ENCODE measurements around the gene TUBB. TPM values are rescaled to one million over a fixed set of nuclear protein-coding genes. Genes with fewer than 3 reads are reported as not detected.

TUBB gene
- total RNA-seq, 1 experiment from 2014 or later, result 1,719 TPM

GRCh38 chr6:30684386-30685156 is 35.6 kb upstream of the TUBB start:
- Histone ChIP-seq H2AFZ (ENCODE audit: low read length) (no peak overlapping the region), H3K79me2 (ENCODE audit: insufficient read depth, low read length) (peaks cover 2% of the 10 kb centered on the region; the same call in 1 of the 2 replicates), H3K56ac (ENCODE audit: insufficient read length, low read depth, low read length) (no peak overlapping the region), H3K4me1 (ENCODE audit: insufficient read depth, low read length) (peaks cover 14% of the 10 kb centered on the region; the same call in 1 of the 2 replicates), H4K5ac (ENCODE audit: insufficient read length, low read depth, low read length) (no peak overlapping the region), H4K91ac (ENCODE audit: insufficient read length, low read depth, low read length) (no peak overlapping the region), H3K27ac (ENCODE audit: insufficient read length, low read depth, low read length) (no peak overlapping the region), H3T11ph (ENCODE audit: low read length) (no peak overlapping the region), H2BK12ac (ENCODE audit: insufficient read length, low read depth, low read length) (no peak overlapping the region), H3K14ac (ENCODE audit: insufficient read depth, low read length) (no peak overlapping the region; the same call in 1 of the 2 replicates), H3K23me2 (ENCODE audit: insufficient read length, low read depth, low read length, poor library complexity, severe bottlenecking) (peaks cover 22% of the 10 kb centered on the region), H2AK5ac (ENCODE audit: insufficient read length, low read length) (no peak overlapping the region), H3K4ac (ENCODE audit: low read depth, low read length) (no peak overlapping the region), H3K4me2 (ENCODE audit: insufficient read depth, insufficient read length, low read length) (peak overlapping the region; percentile 40), H4K8ac (replicated peaks; ENCODE audit: insufficient read length, low read depth, low read length) (no peak overlapping the region), H2BK120ac (ENCODE audit: low read depth, low read length, poor library complexity, severe bottlenecking) (no peak overlapping the region), H2BK5ac (ENCODE audit: insufficient read length, low read length) (no peak overlapping the region), H3K79me1 (ENCODE audit: insufficient read depth, low read depth, low read length, poor library complexity, severe bottlenecking) (no peaks in the 10 kb centered on the region), H3K9me3 (ENCODE audit: control insufficient read depth, low read depth, low read length) (no peaks in the 10 kb centered on the region), H3K9ac (ENCODE audit: extremely low read depth, insufficient read length, low read length) (no peak overlapping the region), H2BK20ac (ENCODE audit: low read depth, low read length, poor library complexity, severe bottlenecking) (no peak overlapping the region), H3K23ac (ENCODE audit: insufficient read length, low read depth, low read length) (no peak overlapping the region), H3K18ac (ENCODE audit: insufficient read length, low read depth, low read length) (no peak overlapping the region), H3K27me3 (ENCODE audit: insufficient read depth, low read length) (no peaks in the 10 kb centered on the region), H4K20me1 (ENCODE audit: control insufficient read depth, insufficient read depth, insufficient read length) (no peaks in the 10 kb centered on the region), H2BK15ac (ENCODE audit: low read depth, low read length) (no peak overlapping the region)
- no CpG with 5 or more reads among the region's 21 CpGs for WGBS (ENCODE audit: extremely low coverage, insufficient read length, low lambda C conversion rate)
- Mint-ChIP-seq H3K36me3 (ENCODE audit: insufficient read depth in 1 of 3, low read depth in 3 of 3) (peaks cover 7 to 27% (median 18%) of the 10 kb centered on the region in 3 experiments; a peak in 6 of 7 replicates), H3K27me3 (ENCODE audit: low read depth) (peaks cover 3% of the 10 kb centered on the region; the same call in 1 of the 2 replicates), H3K4me3 (peak overlapping the region; percentile 35 to 88), H3K27ac (peak overlapping the region in 1 of 3 experiments; percentile 14; a peak in 3 of 7 replicates), H3K4me1 (peaks cover 68 to 72% of the 10 kb centered on the region in 2 experiments), H3K9me3 (no peaks in the 10 kb centered on the region; a peak in 1 of 5 replicates)
- no peak for DNase-seq
- no peak for TF ChIP-seq CTCF (conservative IDR thresholded peaks at IDR 0.05)
